ENCODE measurements around the gene CEP41.
A peak's percentile ranks its signal among the peaks of the same experiment; 100 is the strongest.

The CEP41 gene

DNA sequence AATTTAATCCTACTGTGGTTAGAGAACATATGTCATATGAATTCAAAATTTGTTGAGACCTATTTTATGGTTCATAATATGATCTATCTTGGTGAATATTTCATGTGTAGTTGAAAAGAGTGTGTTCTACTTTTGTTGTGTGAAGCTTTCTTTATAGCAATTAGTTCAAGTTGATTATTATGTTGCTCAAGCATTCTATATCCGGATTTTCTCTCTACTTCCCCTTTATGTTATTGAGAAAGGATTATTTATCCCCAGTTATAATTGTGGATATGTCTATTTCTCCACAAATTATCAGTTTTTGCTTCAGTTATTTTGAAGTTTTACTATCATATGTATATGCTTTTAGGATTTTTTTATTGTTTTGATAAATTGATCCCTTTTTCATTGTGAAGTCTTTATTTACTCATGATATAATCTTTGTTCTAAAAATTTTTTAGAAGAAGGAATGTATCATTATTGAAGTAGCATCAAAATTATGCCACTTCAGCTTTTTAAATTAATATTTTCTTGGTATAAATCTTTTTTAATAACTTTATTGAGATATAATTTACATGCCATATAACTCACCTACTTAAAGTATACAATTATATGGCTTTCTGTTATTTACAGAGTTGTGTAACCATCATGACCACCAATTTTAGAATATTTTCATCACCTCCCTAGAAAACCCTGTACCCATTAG lies 39.0 kb upstream of the CEP41 start:
- Histone ChIP-seq H3K4me1 (ENCODE audit: control insufficient read depth, insufficient read depth, low read length) (peaks cover 11% of the 10 kb centered on the region), H3K9me3 (ENCODE audit: control insufficient read depth, low read length) (peaks cover 8% of the 10 kb centered on the region), H3K9ac (ENCODE audit: low read length) (no peak overlapping the region), H3K4me3 (ENCODE audit: low read length) (no peak overlapping the region), H3K36me3 (ENCODE audit: control insufficient read depth, insufficient read depth, low read length, severe bottlenecking) (no peaks in the 10 kb centered on the region), H3K27me3 (replicated peaks; ENCODE audit: control insufficient read depth, insufficient read depth, low read length) (peaks cover 4% of the 10 kb centered on the region)
- no peak for DNase-seq (ENCODE audit: low read depth)

- no peak overlapping the region for H3K4me3 ChIP-seq (ENCODE audit: low read length)
- no peaks in the 10 kb centered on the region for H3K36me3 ChIP-seq (ENCODE audit: control insufficient read depth, insufficient read depth, low read length, severe bottlenecking)
- peaks cover 11% of the 10 kb centered on the region for H3K4me1 ChIP-seq (ENCODE audit: control insufficient read depth, insufficient read depth, low read length)
- H3K27me3 ChIP-seq (replicated peaks; ENCODE audit: control insufficient read depth, insufficient read depth, low read length) = peaks cover 3% of the 10 kb centered on the region
- no peak overlapping the region for H3K9ac ChIP-seq (ENCODE audit: low read length)
- H3K9me3 ChIP-seq (ENCODE audit: control insufficient read depth, low read length) = peaks cover 8% of the 10 kb centered on the region
- no peak for DNase-seq (ENCODE audit: low read depth)
Observed at GRCh38 chr7:130478991-130479390, 38.2 kb upstream of the CEP41 start.

DNA sequence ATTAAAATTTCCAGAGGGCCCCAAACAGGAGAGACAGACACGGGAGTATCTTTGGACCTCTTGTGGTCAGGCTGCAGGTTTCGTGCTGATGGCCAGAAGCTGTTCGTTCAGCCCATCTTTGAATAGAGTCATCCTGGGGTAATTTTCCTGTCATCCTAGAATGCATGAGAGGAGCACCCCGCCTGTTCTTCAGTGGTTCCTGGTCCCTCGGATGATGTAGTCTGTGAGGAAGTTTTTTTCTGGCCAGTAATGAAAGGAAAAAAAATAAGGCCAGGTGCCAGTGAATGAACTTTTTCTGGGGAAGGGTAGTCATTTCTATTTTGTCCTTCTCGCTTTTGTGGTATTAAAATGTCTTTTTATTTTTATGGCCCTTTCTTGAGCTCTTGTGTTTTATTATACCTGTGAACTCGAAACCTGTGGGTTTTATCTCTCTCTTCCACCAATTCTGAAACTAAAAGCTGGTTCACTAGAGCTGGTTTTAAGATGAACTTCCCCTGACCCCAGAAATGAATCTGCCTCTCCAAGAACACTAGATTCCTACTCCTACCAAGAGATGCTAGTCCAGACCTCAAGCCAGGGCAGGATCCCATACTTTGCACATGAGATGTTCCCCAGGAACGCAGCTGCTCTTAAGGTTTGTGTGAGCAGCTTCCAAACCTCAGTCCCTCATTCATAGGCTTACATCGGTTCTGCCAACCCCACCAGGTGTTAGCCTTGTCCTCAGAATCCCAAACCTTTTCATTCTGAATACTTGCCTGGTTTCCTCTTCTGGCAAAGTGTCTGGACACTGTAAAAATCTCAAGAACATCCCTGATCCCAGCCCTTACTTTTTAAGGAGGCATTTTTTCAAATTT lies 35.7 kb upstream of the CEP41 start:
- H3K27me3 ChIP-seq (replicated peaks; ENCODE audit: control insufficient read depth, insufficient read depth, low read length) = peaks cover 3% of the 10 kb centered on the region
- H3K9ac ChIP-seq (ENCODE audit: low read length) = no peak overlapping the region
- no peak overlapping the region for H3K4me3 ChIP-seq (ENCODE audit: low read length)
- H3K36me3 ChIP-seq (ENCODE audit: control insufficient read depth, insufficient read depth, low read length, severe bottlenecking) = no peaks in the 10 kb centered on the region
- peaks cover 8% of the 10 kb centered on the region for H3K9me3 ChIP-seq (ENCODE audit: control insufficient read depth, low read length)
- peaks cover 2% of the 10 kb centered on the region for H3K4me1 ChIP-seq (ENCODE audit: control insufficient read depth, insufficient read depth, low read length)
- no peak for DNase-seq (ENCODE audit: low read depth)

- Histone ChIP-seq H3K9me3 (ENCODE audit: control insufficient read depth, low read length) (peaks cover 8% of the 10 kb centered on the region), H3K4me3 (ENCODE audit: low read length) (no peak overlapping the region), H3K27me3 (replicated peaks; ENCODE audit: control insufficient read depth, insufficient read depth, low read length) (peaks cover 3% of the 10 kb centered on the region), H3K36me3 (ENCODE audit: control insufficient read depth, insufficient read depth, low read length, severe bottlenecking) (no peaks in the 10 kb centered on the region), H3K4me1 (ENCODE audit: control insufficient read depth, insufficient read depth, low read length) (no peaks in the 10 kb centered on the region), H3K9ac (ENCODE audit: low read length) (no peak overlapping the region)
- no peak for DNase-seq (ENCODE audit: low read depth)
Observed at GRCh38 chr7:130475776-130476175, 35.0 kb upstream of the CEP41 start.

DNA sequence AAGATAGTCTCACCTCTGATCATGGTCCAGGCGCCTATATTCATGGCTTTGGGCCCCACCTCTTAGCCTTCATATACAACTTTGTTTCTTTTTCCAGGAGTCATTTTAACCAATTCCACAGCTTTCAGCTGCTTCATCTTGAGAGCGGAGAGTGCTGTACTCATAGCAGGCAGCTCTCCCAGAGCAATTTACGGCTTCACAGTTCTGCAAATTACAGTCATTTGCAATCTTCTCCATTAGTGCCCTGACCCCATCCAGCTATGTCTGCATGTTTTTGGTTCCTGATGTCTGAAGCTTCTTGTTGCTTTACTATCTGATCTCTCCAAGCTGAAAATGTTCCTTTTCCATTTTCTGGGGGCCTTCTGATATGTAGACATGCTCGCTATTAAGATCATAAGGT lies 33.1 kb upstream of the CEP41 start:
- no peak for DNase-seq (ENCODE audit: low read depth)
- H3K4me1 ChIP-seq (ENCODE audit: control insufficient read depth, insufficient read depth, low read length) = no peaks in the 10 kb centered on the region
- no peak overlapping the region for H3K9ac ChIP-seq (ENCODE audit: low read length)
- H3K27me3 ChIP-seq (replicated peaks; ENCODE audit: control insufficient read depth, insufficient read depth, low read length) = peaks cover 3% of the 10 kb centered on the region
- H3K36me3 ChIP-seq (ENCODE audit: control insufficient read depth, insufficient read depth, low read length, severe bottlenecking) = no peaks in the 10 kb centered on the region
- peaks cover 8% of the 10 kb centered on the region for H3K9me3 ChIP-seq (ENCODE audit: control insufficient read depth, low read length)
- H3K4me3 ChIP-seq (ENCODE audit: low read length) = no peak overlapping the region

- H3K9ac ChIP-seq (ENCODE audit: low read length) = no peak overlapping the region
- no peaks in the 10 kb centered on the region for H3K4me1 ChIP-seq (ENCODE audit: control insufficient read depth, insufficient read depth, low read length)
- peaks cover 3% of the 10 kb centered on the region for H3K27me3 ChIP-seq (replicated peaks; ENCODE audit: control insufficient read depth, insufficient read depth, low read length)
- DNase-seq (ENCODE audit: low read depth) = no peak
- no peaks in the 10 kb centered on the region for H3K36me3 ChIP-seq (ENCODE audit: control insufficient read depth, insufficient read depth, low read length, severe bottlenecking)
- H3K9me3 ChIP-seq (ENCODE audit: control insufficient read depth, low read length) = peaks cover 6% of the 10 kb centered on the region
- no peak overlapping the region for H3K4me3 ChIP-seq (ENCODE audit: low read length)
Observed at GRCh38 chr7:130473289-130473688, 32.5 kb upstream of the CEP41 start.

- Histone ChIP-seq H3K9me3 (ENCODE audit: control insufficient read depth, low read length) (no peaks in the 10 kb centered on the region), H3K4me1 (ENCODE audit: control insufficient read depth, insufficient read depth, low read length) (no peaks in the 10 kb centered on the region), H3K9ac (ENCODE audit: low read length) (no peak overlapping the region), H3K36me3 (ENCODE audit: control insufficient read depth, insufficient read depth, low read length, severe bottlenecking) (no peaks in the 10 kb centered on the region), H3K4me3 (ENCODE audit: low read length) (no peak overlapping the region), H3K27me3 (replicated peaks; ENCODE audit: control insufficient read depth, insufficient read depth, low read length) (peaks cover 3% of the 10 kb centered on the region)
- DNase-seq (ENCODE audit: low read depth) = no peak
Observed at GRCh38 chr7:130471974-130472373, 31.2 kb upstream of the CEP41 start.

GRCh38 chr7:130468612-130469011 lies 27.8 kb upstream of the CEP41 start:
- Histone ChIP-seq H3K4me1 (ENCODE audit: control insufficient read depth, insufficient read depth, low read length) (no peaks in the 10 kb centered on the region), H3K36me3 (ENCODE audit: control insufficient read depth, insufficient read depth, low read length, severe bottlenecking) (no peaks in the 10 kb centered on the region), H3K4me3 (ENCODE audit: low read length) (no peak overlapping the region), H3K9me3 (ENCODE audit: control insufficient read depth, low read length) (no peaks in the 10 kb centered on the region), H3K9ac (ENCODE audit: low read length) (no peak overlapping the region), H3K27me3 (replicated peaks; ENCODE audit: control insufficient read depth, insufficient read depth, low read length) (no peaks in the 10 kb centered on the region)
- no peak for DNase-seq (ENCODE audit: low read depth)

GRCh38 chr7:130463553-130464434 lies 23.0 kb upstream of the CEP41 start:
- no peaks in the 10 kb centered on the region for H3K4me1 ChIP-seq (ENCODE audit: control insufficient read depth, insufficient read depth, low read length)
- no peak overlapping the region for H3K9ac ChIP-seq (ENCODE audit: low read length)
- no peak overlapping the region for H3K4me3 ChIP-seq (ENCODE audit: low read length)
- peaks cover 17% of the 10 kb centered on the region for H3K9me3 ChIP-seq (ENCODE audit: control insufficient read depth, low read length)
- no peaks in the 10 kb centered on the region for H3K36me3 ChIP-seq (ENCODE audit: control insufficient read depth, insufficient read depth, low read length, severe bottlenecking)
- no peak for DNase-seq (ENCODE audit: low read depth)
- peaks cover 6% of the 10 kb centered on the region for H3K27me3 ChIP-seq (replicated peaks; ENCODE audit: control insufficient read depth, insufficient read depth, low read length)

DNA sequence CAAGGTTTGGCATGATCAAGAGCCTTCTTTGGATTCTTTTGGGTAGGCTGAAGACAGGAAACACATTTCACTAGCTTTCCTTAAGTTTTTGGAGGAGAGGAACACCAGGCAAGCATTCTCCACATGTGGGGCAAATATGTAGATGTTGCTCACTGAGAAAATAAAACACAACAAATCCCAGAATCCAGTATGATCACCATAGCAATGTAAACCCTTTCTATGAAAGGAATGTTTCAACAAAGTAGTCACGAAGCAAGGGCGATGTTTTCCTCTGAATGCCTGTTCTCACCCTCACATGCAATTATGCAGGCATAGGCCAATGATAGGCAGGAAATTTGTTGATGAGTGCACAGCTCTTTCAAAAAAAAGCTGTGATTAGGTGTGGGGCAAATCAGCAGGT lies 20.5 kb upstream of the CEP41 start:
- no peak overlapping the region for H3K9ac ChIP-seq (ENCODE audit: low read length)
- no peaks in the 10 kb centered on the region for H3K36me3 ChIP-seq (ENCODE audit: control insufficient read depth, insufficient read depth, low read length, severe bottlenecking)
- H3K4me1 ChIP-seq (ENCODE audit: control insufficient read depth, insufficient read depth, low read length) = no peaks in the 10 kb centered on the region
- H3K9me3 ChIP-seq (ENCODE audit: control insufficient read depth, low read length) = peaks cover 24% of the 10 kb centered on the region
- H3K27me3 ChIP-seq (replicated peaks; ENCODE audit: control insufficient read depth, insufficient read depth, low read length) = peaks cover 6% of the 10 kb centered on the region
- no peak overlapping the region for H3K4me3 ChIP-seq (ENCODE audit: low read length)
- peak; percentile 37 for DNase-seq (ENCODE audit: low read depth)

DNA sequence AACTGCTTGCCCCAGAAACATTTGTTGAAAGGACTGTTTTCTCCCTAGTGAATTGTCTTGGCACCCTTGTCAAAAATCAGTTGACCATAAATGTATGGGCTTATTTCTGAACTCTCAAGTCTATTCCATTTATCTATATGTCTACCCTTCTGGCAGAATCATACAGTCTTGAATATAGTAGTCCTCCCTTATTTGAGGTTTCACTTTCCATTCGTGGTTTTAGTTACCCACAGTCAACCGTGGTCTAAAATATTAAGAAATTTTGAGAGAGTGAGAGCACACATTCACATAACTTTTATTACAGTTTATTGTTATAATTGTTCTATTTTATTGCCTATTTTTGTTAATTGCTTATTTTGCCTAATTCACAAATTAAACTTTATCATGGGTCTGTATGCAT lies 17.4 kb upstream of the CEP41 start:
- Histone ChIP-seq H3K36me3 (ENCODE audit: control insufficient read depth, insufficient read depth, low read length, severe bottlenecking) (no peaks in the 10 kb centered on the region), H3K27me3 (replicated peaks; ENCODE audit: control insufficient read depth, insufficient read depth, low read length) (peaks cover 6% of the 10 kb centered on the region), H3K4me3 (ENCODE audit: low read length) (no peak overlapping the region), H3K4me1 (ENCODE audit: control insufficient read depth, insufficient read depth, low read length) (no peaks in the 10 kb centered on the region), H3K9ac (ENCODE audit: low read length) (no peak overlapping the region), H3K9me3 (ENCODE audit: control insufficient read depth, low read length) (peaks cover 24% of the 10 kb centered on the region)
- no peak for DNase-seq (ENCODE audit: low read depth)

Measured in adipocyte (in vitro differentiated cells).